Measurements from ENCODE around the gene RLBP1. TPM values are rescaled to one million over a fixed set of nuclear protein-coding genes. Genes with fewer than 3 reads are reported as not detected.

RLBP1 gene
- total RNA-seq, 2 experiments from 2014 or later = not detected

DNA sequence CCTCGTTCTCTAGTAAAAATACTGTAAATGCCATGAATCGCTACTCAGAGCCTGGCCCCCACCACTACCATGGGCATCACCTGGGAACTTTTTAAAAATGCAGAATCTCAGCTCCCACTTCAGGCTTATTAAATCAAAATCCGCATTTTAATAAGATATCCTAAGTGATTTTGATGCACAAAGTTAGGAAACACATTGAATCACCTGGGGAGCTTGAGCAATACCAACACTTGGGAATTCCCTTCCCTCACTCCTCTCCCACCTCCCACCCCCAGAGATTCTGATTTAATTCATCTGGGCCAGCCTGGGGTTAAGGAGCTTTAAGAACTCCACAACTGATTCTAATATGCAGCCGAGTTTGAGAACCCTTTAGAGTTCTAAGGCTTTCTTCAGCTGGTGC lies 26.8 kb downstream of the RLBP1 start:
- H3K4me1 Mint-ChIP-seq = peaks cover 31% of the 10 kb centered on the region
- no peak for DNase-seq
- H3K27ac Mint-ChIP-seq = no peak overlapping the region
- H3K27me3 Mint-ChIP-seq = no peaks in the 10 kb centered on the region
- no peak for ATAC-seq
- POLR2A ChIA-PET = no interaction called here
- H3K4me3 Mint-ChIP-seq = no peak overlapping the region
- H3K9me3 Mint-ChIP-seq (ENCODE audit: low read depth) = no peaks in the 10 kb centered on the region
- intact Hi-C loops (cut with DNase I, micrococcal nuclease) = no loop called here
- peaks cover 48% of the 10 kb centered on the region for H3K36me3 Mint-ChIP-seq (ENCODE audit: low read depth)
- CTCF ChIA-PET = interaction anchor here (1.0 to 6.7 kb wide), 4 partner anchors 12 to 27 kb away, joined by 3 to 57 read pairs (median 12); no protein-coding TSS in a partner anchor

DNA sequence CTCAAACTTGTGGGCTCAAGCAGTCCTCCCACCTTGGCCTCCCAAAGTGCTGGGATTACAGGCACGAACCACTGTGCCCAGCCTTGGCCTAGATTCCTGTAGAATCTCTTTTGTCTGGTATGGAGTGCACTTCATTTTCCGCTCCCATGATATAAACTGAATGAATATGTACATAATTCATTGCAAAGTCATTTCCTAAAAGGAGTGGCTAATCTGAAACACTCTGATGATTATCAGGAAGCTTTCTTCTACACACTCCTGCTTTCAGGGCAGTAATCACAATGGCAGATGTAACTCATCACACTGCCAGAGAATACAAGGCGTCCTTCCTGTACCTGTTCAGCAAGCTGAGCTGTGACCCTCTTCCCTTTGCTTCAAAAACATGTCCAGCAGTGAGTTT lies 28.6 kb downstream of the RLBP1 start:
- Mint-ChIP-seq H3K36me3 (ENCODE audit: low read depth) (peaks cover 53% of the 10 kb centered on the region), H3K27ac (no peak overlapping the region), H3K4me3 (no peak overlapping the region), H3K27me3 (no peaks in the 10 kb centered on the region), H3K9me3 (ENCODE audit: low read depth) (no peaks in the 10 kb centered on the region), H3K4me1 (peaks cover 19% of the 10 kb centered on the region)
- no peak for DNase-seq
- ChIA-PET POLR2A (no interaction called here), CTCF (interaction anchor here (0.7 to 6.7 kb wide), 3 partner anchors 14 to 289 kb away, joined by 3 to 57 read pairs (median 3); no protein-coding TSS in a partner anchor)
- no peak for ATAC-seq
- intact Hi-C loops (cut with DNase I, micrococcal nuclease) = no loop called here

DNA sequence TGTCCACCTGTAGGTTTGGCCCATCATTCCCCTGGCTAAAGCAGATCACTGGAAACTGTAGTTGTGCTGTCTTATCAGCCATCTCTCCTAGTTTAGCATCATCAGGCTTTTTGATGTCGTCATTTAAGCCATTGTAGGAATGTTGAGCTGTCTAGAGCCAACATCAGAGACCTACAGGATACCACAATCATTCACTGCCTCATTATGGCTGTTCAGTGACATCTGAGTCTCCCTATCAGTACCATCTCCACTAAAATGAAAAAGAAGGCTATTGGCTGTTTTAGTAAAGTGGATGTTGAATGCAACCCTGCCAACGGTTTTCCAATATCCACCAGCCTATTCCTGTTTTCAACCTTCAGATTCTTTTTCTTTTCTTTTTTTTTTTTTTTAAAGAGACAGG lies 29.2 kb downstream of the RLBP1 start:
- ChIA-PET CTCF (interaction anchor here (0.9 kb wide), 1 partner anchor 134 kb away, joined by 3 read pairs; no protein-coding TSS in a partner anchor), POLR2A (no interaction called here)
- ATAC-seq (no peak), DNase-seq (no peak)
- Mint-ChIP-seq H3K36me3 (ENCODE audit: low read depth) (peaks cover 51% of the 10 kb centered on the region), H3K9me3 (ENCODE audit: low read depth) (no peaks in the 10 kb centered on the region), H3K27me3 (no peaks in the 10 kb centered on the region), H3K4me1 (peaks cover 13% of the 10 kb centered on the region), H3K4me3 (no peak overlapping the region), H3K27ac (no peak overlapping the region)
- intact Hi-C loops (cut with DNase I, micrococcal nuclease) = no loop called here

DNA sequence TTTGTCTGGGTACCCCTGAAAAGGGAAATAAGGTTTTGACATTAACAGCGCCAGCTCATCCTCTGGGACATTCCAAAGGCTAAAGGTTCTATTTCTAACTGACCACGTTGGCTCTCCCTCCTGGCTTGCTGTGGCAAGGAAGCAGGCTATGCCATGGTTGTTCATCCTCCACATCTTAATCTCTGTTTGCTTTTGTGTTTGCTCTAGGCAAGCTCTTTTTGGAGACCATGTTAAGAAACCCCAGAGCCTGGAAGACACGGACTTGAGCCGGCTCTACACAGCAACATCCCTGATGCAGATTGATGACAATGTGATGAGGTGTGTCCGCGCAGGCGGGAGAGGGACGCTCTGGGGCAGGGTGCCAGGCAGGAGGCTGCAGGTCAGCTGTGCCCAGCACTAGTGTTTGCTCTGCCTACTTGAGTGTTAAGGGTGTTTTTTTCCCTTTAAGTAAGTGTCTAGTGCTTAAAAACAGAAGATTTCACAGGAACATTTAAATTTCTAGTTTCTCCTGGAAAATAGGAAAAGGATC lies 33.3 kb downstream of the RLBP1 start:
- POLR2A ChIA-PET = no interaction called here
- Mint-ChIP-seq H3K36me3 (ENCODE audit: low read depth) (peaks cover 31% of the 10 kb centered on the region), H3K4me1 (peaks cover 9% of the 10 kb centered on the region), H3K27ac (peak overlapping the region; percentile 13), H3K27me3 (no peaks in the 10 kb centered on the region), H3K9me3 (ENCODE audit: low read depth) (no peaks in the 10 kb centered on the region), H3K4me3 (no peak overlapping the region)
- intact Hi-C loops (cut with DNase I, micrococcal nuclease) = no loop called here
- ATAC-seq (no peak), DNase-seq (no peak)
- CTCF ChIA-PET = interaction anchor here (0.6 to 1.9 kb wide), 8 partner anchors 10 to 146 kb away, joined by 3 to 9 read pairs (median 4); partner anchors contain the start of gene POLG

DNA sequence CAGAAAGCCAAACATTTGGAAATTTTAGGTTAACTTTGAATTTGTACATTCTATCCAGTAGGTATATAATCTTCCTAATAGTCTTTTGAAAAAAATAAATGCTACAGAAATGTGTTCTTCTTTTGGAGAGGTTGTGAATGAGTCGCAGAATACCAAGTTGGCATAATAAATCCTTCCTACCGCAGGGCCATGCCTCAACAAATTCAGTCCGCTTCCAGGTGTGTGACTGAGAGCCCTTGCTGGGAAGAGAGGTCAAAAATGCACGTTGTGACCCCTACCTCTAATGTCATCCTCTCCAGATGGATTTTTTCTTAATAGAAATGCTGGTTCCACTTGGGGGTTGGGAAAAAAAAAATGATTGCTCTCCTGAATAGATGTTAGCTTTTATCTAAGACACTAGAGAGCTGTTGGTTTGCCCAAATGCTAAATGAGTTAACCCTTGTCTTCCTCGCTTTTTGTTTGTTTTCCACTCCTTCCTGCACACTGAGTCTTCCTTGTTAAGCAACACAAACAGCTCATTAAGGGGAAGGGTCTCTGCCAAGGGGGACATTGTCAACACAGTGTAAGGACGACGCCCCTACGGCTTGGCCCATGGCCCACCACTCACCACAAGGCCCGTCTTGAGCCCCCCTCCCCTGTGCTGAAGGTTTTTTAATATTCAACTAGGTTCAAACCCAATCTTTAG lies 33.9 kb downstream of the RLBP1 start:
- H3K36me3 Mint-ChIP-seq (ENCODE audit: low read depth) = peaks cover 28% of the 10 kb centered on the region
- H3K27ac Mint-ChIP-seq = no peak overlapping the region
- no peaks in the 10 kb centered on the region for H3K27me3 Mint-ChIP-seq
- H3K9me3 Mint-ChIP-seq (ENCODE audit: low read depth) = no peaks in the 10 kb centered on the region
- POLR2A ChIA-PET = no interaction called here
- H3K4me3 Mint-ChIP-seq = no peak overlapping the region
- peaks cover 6% of the 10 kb centered on the region for H3K4me1 Mint-ChIP-seq
- no peak for DNase-seq
- ATAC-seq = no peak
- CTCF ChIA-PET = interaction anchor here (0.6 to 1.9 kb wide), 9 partner anchors 9 to 147 kb away, joined by 3 to 9 read pairs (median 3); partner anchors contain the start of gene POLG
- intact Hi-C loops (cut with DNase I, micrococcal nuclease) = no loop called here

DNA sequence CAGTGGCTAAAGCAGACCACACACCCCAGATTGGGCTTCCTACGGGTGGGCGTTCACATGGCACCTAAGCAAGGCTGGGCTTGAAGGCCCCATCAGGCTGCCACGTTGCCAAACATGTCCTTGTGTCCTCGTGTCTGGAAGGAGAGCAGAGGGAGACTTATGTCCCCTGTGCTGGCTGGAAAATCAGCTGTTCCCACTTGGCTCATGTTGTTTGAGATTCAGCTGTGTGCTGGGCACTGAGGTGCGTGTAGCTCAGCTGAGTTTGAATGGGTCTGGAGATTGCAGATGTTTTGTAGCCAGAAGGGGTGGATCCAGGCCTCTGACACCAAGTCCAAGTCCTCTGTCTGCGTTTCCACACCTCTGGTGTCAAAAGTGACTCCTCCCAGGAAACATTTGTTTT lies 34.6 kb downstream of the RLBP1 start:
- intact Hi-C loops (cut with DNase I, micrococcal nuclease) = no loop called here
- Mint-ChIP-seq H3K4me1 (peaks cover 6% of the 10 kb centered on the region), H3K27me3 (no peaks in the 10 kb centered on the region), H3K4me3 (no peak overlapping the region), H3K36me3 (ENCODE audit: low read depth) (peaks cover 28% of the 10 kb centered on the region), H3K27ac (no peak overlapping the region), H3K9me3 (ENCODE audit: low read depth) (no peaks in the 10 kb centered on the region)
- ChIA-PET CTCF (interaction anchor here (0.6 to 1.9 kb wide), 4 partner anchors 9 to 54 kb away, joined by 3 to 9 read pairs (median 5); no protein-coding TSS in a partner anchor), POLR2A (no interaction called here)
- ATAC-seq (no peak), DNase-seq (no peak)

DNA sequence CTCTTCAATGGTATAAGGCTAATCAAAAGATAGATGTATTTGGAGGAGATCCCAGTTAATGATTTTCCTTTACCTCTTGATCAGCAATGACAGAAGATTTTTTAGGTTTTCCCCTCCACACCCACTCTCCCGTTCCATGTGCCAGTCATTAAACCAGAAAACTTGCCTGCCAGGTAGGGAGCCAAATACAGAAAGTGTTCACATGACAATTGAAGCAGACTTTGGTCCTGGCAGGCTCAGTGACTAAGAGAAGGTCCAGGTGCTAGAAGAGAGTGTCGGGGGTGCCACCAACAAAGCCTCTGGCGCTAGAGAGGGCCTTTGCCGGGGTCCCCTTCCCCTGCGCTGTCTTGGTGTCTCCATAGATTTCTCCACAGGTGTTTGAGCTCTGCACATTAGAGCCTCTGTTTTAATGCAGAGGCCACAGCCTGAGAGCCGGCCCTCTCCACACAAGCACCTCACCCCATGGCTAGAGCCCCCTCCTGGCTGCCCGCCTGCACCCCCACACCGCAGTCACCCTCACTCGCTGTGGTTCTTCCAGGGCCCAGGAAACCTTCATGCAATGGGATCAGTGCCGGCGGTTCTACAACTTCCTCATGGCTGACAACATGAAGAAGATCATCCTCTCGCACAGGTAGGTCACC lies 36.4 kb downstream of the RLBP1 start:
- ChIA-PET CTCF (no interaction called here), POLR2A (interaction anchor here (0.6 kb wide), 1 partner anchor 159 kb away, joined by 3 read pairs; no protein-coding TSS in a partner anchor)
- H3K9me3 Mint-ChIP-seq (ENCODE audit: low read depth) = no peaks in the 10 kb centered on the region
- H3K27ac Mint-ChIP-seq = no peak overlapping the region
- ATAC-seq = no peak
- no peak for DNase-seq
- intact Hi-C loops (cut with DNase I, micrococcal nuclease) = loop anchor here in 1 of 2 experiments (5.0 kb wide), 1 partner anchor 288 kb away; the partner anchor contains the start of gene HAPLN3
- peaks cover 23% of the 10 kb centered on the region for H3K36me3 Mint-ChIP-seq (ENCODE audit: low read depth)
- peaks cover 19% of the 10 kb centered on the region for H3K4me1 Mint-ChIP-seq
- H3K4me3 Mint-ChIP-seq = no peak overlapping the region
- H3K27me3 Mint-ChIP-seq = no peaks in the 10 kb centered on the region

DNA sequence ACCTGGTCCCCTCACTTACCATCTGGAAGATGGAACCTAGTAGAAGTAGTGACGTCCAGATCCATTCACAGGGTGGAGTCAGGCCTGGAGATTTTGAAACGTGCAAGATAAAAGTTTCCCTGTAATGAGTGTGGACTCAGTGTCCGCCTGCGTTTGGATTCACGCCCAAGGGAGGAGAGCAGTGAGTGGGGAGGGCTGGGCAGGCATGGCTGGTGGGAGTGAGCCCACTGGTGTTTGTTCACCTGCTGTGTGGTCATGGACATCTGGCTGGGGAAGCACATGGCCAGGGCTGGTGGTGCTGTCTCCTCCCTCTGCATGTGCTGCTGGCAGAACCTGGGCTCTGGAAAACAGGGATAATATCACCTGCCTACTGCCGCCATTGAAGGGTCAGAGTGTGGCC lies 37.0 kb downstream of the RLBP1 start:
- no peak overlapping the region for H3K4me3 Mint-ChIP-seq
- ATAC-seq = no peak
- CTCF ChIA-PET = no interaction called here

DNA sequence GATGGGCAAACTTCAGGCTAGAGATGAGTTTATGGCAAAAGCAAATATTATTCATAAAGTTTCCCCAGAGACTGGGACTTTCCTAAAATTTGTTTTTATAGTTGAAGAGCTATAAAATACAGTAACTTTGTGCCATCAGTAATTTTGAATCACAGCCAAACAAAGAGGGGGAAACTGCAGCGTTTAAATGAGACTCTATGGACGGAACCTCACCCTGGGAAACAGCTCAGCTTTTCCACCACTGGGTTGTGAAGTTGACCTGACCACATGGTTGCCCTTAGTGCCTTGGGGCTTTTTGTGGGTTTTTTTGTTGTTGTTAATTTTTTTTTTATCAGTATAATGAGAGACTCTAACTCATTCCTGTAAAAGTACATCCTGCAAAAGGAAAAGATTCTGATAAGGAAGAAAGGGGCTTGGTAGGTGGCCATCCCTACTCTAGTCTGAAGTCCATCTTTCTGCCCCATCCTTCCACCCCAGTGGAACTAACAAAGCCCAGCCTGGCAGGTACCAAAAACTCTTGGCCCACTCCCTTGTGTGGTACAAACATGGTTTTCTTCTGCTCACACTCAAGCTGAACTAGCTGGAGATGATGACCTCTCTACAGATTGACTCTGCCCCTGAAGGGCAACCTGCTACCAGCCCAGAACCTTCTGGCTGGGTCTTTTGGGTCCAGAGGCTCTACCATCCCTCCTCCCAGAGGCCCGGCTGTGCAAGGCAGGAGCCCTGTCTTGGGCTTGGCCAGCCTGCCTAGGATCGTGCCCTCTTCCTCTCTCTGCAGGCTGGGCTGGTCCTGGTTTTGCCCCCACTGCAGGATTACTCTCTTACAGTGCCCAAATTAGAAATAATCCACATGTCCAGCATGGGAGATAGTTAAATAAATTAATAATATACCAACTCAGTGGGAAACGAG lies 41.2 kb downstream of the RLBP1 start:
- Mint-ChIP-seq H3K9me3 (ENCODE audit: low read depth) (no peaks in the 10 kb centered on the region), H3K27me3 (no peaks in the 10 kb centered on the region), H3K4me1 (peaks cover 45% of the 10 kb centered on the region), H3K4me3 (no peak overlapping the region), H3K27ac (peak overlapping the region; percentile 91), H3K36me3 (ENCODE audit: low read depth) (peaks cover 23% of the 10 kb centered on the region)
- ATAC-seq = peak; percentile 80
- peak; percentile 83 for DNase-seq
- POLR2A ChIA-PET = interaction anchor here (0.8 kb wide), 2 partner anchors 9 to 697 kb away, joined by 3 to 4 read pairs; no protein-coding TSS in a partner anchor
- CTCF ChIA-PET = interaction anchor here (0.8 to 4.0 kb wide), 9 partner anchors 9 to 285 kb away, joined by 3 to 90 read pairs (median 8); no protein-coding TSS in a partner anchor
- intact Hi-C loops (cut with DNase I, micrococcal nuclease) = loop anchor here (1.0 to 5.0 kb wide), 9 partner anchors 13 to 283 kb away; partner anchors contain the start of gene HAPLN3 (in 1 of the 2)

More for the DNA sequence above, 37.0 kb downstream of the RLBP1 start:
- DNase-seq = no peak
- intact Hi-C loops (cut with DNase I, micrococcal nuclease) = loop anchor here in 1 of 2 experiments (5.0 kb wide), 1 partner anchor 287 kb away; the partner anchor contains the start of gene HAPLN3
- Mint-ChIP-seq H3K27me3 (no peaks in the 10 kb centered on the region), H3K36me3 (ENCODE audit: low read depth) (peaks cover 21% of the 10 kb centered on the region), H3K4me1 (peaks cover 26% of the 10 kb centered on the region), H3K9me3 (ENCODE audit: low read depth) (no peaks in the 10 kb centered on the region), H3K27ac (no peak overlapping the region)
- POLR2A ChIA-PET = interaction anchor here (0.6 kb wide), 1 partner anchor 158 kb away, joined by 3 read pairs; no protein-coding TSS in a partner anchor

DNA sequence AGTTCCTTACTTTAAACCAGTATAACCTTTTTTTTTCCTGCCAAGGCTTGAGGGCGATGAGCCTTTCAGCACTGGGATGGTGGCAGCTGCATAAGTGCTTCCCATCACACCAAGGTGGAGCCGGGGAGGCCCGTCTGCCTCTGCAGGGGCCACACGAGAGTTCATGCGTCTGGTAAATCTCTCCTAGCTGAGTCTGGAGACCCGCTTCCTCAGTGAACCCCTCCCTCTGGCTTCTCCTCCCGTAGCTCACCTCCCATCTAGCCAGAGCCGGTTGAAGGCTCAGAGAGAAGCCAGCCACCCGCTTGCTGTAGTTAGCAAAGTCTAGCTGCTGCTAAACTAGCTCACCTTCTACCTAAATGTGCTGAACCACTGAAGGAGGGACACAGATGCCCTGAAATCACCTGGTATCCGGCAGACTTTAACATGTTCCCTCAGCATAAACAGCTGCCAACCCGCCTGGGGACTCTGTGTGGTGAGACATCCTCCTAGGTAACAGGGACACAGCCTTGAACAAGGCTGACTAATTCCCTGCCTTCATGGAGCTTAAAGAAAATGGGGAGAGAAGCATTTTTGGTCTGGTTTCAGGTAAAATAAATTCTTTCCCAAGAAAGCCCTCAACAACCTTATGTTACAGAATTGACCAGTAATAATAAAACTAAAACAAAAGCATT lies 42.9 kb downstream of the RLBP1 start:
- ChIA-PET CTCF (interaction anchor here (0.5 to 4.0 kb wide), 44 partner anchors 9 to 734 kb away, joined by 3 to 90 read pairs (median 4); partner anchors contain the start of genes ARPIN and FANCI), POLR2A (interaction anchor here (0.8 to 1.0 kb wide), 3 partner anchors 11 to 540 kb away, joined by 3 to 4 read pairs (median 3); partner anchors contain the start of gene ISG20)
- intact Hi-C loops (cut with DNase I, micrococcal nuclease) = loop anchor here (2.0 to 5.0 kb wide), 3 partner anchors 51 to 271 kb away; no protein-coding TSS in a partner anchor
- peak; percentile 51 for ATAC-seq
- H3K4me1 Mint-ChIP-seq = peaks cover 40% of the 10 kb centered on the region
- H3K36me3 Mint-ChIP-seq (ENCODE audit: low read depth) = peaks cover 23% of the 10 kb centered on the region
- no peak overlapping the region for H3K4me3 Mint-ChIP-seq
- peak overlapping the region; percentile 91 for H3K27ac Mint-ChIP-seq
- no peaks in the 10 kb centered on the region for H3K27me3 Mint-ChIP-seq
- DNase-seq = peak; percentile 47
- no peaks in the 10 kb centered on the region for H3K9me3 Mint-ChIP-seq (ENCODE audit: low read depth)
